Measurements from ENCODE around the gene ALG14.
A peak's percentile ranks its signal among the peaks of the same experiment; 100 is the strongest.
"Not testable (repeated sequence)": the region's sequence is repeated elsewhere in the genome, so short reads cannot be mapped to it uniquely, and the experiment has no call there.

The ALG14 gene

DNA sequence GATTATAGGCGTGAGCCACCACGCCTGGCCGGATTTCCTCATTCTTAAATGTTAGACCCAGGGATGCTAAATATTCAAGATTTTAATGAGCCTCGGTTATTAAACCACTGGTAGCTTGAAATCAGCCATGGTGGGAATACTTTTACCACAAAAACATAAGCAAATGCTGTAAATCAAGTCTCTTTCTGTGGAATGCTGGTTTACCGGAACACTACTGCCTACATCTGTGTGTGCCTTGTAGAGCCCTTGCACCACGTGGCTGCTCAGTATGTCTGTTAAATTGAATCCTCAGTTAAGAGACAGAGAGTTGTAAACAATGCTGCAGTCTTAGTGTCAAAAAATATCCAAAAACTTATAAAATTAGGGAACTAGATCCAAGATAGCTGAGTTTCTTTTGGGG, 119.0 kb downstream of the ALG14 start:
- DNase-seq (ENCODE audit: low spot score), result no peak

- DNase-seq (ENCODE audit: low spot score), result no peak
Measured at GRCh38 chr1:94953107-94953506, 119.6 kb downstream of the ALG14 start.

GRCh38 chr1:94952539-94952938, 120.2 kb downstream of the ALG14 start:
- no peak for DNase-seq (ENCODE audit: low spot score)

GRCh38 chr1:94951509-94952208, 121.1 kb downstream of the ALG14 start:
- no peak for DNase-seq (ENCODE audit: low spot score)

DNA sequence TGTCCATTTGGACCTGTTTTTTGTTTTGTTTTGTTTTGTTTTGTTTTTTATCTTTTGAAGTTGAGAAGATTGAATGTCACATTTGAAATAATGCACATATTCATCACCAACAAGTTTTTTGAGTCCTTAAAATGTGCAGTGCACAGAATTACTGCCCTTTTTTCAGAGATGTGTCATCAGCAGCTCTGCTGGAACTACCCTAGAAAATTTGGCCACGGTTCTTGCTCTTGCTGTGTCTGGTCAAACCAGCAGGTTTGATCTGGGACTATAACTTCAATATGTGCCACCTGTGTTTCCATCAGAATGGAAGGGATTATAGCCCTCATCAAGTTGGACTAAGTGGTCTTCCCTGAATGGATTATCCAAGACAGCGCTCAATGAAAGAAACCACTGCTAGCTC, 121.7 kb downstream of the ALG14 start:
- DNase-seq (ENCODE audit: low spot score), result peak; percentile 54

DNA sequence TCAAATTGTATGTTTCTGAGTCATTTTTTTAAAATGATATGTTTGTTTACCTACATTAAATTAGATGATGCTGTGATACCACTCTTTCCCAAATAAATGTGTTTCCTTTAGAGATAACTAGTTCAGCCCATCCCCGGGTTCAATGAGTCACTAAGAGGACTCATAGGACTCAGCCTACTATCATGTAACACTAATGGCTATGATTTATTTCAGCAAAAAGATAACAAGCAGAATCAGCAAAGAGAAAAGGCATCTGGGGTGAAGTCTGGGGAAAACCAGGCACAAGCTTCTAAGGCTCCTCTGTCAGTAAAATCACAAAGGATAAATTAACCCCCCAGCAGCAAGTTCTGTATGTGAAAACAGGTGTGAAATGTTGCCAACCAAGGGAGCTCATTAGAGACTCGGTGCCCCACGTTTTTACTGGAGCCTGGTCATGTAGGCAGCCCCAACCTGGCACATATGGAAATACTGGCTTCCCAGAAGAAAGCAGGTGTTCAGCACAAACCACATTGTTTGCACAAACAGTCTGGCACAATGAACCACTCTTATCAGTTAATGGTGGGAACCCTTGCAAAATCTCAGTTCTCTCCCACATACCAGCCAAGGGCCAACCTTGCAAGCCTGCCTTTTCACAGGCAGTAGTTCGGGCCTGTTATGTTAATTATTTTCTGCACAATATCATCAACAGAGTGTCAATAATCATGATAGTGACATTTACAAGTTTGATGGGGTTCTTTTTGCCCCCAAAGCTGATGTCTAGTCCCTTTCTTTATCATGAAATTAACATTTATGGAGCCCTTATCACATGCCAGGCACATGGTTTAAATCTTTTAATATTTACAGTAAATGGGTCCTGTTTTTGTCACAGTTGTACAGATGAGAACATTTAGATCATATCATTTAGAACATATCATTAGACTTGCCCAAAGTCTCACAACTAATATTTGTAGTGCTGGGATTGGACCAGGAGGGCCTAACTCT, 122.8 kb downstream of the ALG14 start:
- DNase-seq (ENCODE audit: low spot score), result no peak

- no peak for DNase-seq (ENCODE audit: low spot score)
Measured at GRCh38 chr1:94947437-94947836, 125.3 kb downstream of the ALG14 start.

DNA sequence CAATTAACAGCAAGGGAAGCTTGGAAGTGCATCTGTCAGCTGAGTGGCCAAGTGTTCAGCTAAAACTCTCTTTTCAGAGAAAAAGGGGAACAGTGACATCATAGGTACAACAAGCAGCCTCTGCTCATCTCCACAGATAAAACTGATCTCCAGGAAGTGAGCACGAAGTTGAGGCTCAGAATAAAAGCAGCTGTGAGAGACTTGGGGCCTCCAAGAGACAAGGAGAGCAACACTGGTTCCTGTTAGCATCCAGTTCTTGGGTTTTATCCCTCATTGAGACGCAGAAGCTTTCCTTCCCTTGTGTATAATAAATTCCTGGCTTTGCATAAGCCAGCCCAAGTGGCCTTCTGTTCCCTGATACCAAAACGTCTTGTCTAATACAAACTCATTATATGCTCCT, 125.9 kb downstream of the ALG14 start:
- no peak for DNase-seq (ENCODE audit: low spot score)

- DNase-seq (ENCODE audit: low spot score), result no peak
Measured at GRCh38 chr1:94942171-94943128, 130.3 kb downstream of the ALG14 start.

- not testable (repeated sequence) for DNase-seq (ENCODE audit: low spot score)
Measured at GRCh38 chr1:94941480-94941879, 131.3 kb downstream of the ALG14 start.

GRCh38 chr1:94940738-94941137, 132.0 kb downstream of the ALG14 start:
- DNase-seq (ENCODE audit: low spot score), result no peak

DNA sequence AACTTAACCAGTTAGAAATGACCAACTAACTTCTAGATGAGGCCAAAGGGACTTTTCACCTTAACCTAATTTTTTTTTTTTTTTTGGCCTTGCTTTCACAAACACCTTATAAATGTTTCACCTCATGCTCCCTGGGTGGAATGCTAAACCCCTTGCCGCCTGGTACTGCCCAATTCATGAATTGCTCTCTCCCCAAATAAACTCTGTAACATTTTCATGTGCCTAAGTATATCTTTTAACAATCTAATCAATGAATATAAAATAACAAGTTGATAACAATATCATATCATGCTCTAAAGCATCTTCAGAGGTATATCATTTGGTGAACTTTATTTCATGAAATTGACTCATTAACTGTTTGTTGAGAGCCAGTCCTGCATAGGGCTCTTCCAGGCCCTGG, 134.9 kb downstream of the ALG14 start:
- DNase-seq (ENCODE audit: low spot score), result no peak

DNA sequence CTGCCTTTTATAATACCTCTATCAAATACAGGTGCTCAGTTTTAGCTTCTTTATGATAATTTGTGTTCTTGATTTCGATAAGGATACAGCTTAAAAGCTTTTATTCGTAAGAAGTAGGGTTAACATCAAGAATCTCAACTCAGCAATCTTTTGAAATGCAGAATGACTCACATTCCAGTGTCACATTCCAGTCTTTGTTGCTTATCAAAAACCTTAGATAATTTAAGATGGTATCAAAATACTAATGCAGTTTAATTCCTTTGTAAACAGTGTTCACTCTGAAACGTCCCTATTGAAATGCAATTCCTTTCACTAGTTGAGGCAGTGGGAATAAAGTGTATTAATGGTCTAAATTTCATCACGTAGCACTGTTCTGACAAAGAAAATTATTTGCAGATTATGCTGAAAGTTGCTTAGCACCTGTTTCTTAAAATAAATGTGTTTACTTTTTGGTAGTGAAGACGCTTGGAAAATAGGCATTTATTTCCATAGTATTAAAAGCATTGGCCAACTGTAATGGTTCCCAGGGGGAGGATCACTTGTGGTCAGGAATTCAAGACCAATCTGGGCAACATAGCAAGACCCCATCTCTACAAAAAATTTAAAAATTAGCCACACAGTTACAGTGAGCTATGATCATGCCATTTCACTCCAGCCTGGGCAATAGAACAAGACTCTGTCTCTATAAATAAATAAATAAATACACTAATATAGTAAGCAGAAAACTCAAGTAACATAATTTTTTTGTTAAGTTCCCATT, 135.7 kb downstream of the ALG14 start:
- no peak for DNase-seq (ENCODE audit: low spot score)

- no peak for DNase-seq (ENCODE audit: low spot score)
Measured at GRCh38 chr1:94935476-94935875, 137.3 kb downstream of the ALG14 start.

DNA sequence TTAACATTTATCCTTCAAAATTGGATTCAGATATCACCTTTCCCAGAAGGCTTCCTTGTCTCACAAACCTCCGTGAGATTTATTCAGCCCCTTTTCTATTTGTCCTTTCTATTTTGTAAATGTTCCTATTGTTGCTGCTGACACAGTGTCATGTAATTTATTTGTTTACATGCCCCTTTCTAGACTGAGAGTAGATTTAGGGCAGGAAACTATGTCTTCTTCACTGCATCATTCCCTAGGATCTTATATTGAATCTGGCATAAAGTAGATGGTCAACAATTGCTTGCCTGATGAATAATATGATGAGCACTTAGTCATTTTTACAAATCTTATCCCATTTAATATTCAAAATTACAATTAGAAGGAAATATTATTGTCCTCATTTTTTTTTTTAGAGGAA, 137.7 kb downstream of the ALG14 start:
- DNase-seq (ENCODE audit: low spot score), result no peak

- no peak for DNase-seq (ENCODE audit: low spot score)
Measured at GRCh38 chr1:94934551-94934950, 138.2 kb downstream of the ALG14 start.

DNA sequence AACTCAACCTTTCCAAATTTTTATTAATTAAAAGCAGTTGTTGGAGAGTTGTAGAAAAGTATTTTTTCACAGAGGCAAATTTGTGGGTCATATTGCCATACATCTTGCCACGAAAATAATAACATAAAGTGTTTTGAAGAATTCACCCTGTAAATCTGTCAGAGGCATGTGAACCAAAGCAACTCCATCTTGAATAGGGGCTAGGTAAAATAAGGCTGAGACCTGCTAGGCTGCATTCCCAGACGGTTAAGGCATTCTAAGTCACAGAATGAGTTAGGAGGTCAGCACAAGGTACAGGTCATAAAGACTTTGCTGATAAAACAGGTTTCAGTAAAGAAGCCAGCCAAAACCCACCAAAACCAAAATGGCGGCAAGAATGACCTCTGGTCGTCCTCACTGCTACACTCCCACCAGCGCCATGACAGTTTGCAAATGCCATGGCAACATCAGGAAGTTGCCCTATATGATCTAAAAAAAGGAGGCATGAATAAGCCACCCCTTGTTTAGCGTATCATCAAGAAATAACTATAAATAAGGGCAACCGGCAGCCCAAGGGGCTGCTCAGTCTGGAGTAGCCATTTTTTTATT, 141.4 kb downstream of the ALG14 start:
- no peak for DNase-seq (ENCODE audit: low spot score)

DNA sequence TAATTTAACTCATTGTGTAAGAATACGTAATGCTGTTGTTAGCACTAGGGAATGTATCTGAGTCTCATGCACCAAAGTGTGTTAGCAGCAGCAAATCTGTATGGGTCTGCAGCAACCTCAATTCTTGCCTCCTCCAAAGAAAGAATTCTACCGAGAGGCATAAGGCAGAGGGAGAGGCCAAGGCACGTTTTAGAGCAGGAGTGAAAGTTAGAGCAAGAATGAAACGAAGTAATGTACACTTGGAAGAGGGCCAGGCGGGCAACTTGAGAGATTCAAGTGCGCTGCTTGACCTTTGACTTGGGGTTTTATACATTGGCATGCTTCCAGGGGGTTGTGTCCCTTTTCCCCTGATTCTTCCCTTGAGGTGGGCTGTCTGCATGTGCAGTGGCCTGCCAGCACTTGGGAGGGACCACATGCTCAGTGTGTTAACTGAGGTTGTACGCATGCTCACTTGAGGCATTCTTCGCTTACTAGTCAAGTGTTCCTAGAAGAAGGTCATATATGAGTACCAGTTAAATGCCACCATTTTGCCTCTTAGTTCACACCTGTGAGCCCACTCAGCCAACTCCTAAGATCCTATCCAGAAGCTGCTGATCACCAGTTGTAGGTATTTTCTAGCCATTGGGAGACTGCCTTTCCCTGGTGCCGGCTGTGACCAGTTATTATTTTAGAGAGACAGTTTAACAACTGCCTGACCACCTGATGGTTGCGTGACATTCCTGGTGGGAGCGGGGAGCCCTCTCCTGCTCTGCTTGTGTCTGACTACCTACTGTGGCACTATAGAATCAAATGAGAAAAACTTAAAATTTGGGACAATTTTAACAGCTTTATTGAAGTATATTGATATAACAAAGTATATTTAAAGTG, 143.2 kb downstream of the ALG14 start:
- DNase-seq (ENCODE audit: low spot score), result no peak

DNA sequence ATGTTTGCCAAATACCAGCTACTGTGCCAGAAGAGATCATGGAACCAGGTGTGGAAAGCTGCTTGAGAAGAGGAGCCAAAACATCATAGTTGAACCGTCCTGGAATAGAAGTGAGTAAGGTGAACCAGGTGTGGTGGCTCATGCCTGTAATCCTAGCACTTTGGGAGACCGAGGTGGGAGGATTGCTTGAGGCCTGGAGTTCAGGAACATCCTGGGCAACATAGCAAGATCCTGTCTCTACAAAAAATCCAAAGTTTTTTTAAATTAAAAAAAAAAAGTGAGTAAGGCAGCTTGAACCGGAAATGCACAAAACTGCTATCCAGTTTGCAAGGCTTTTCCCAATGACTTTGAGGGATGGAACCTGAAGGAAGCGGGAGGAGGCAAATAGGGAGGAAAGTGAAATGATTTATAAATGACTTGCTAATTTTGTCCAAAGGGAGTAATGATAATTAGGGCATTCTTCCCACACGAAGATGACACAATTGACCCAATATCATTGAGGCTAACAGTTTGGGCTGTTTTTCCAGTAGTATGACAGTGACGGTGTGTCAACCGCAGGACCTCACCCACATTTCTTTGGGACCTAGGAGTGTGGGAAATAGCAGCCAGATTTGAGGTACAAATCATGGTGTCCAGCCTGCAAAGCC, 144.3 kb downstream of the ALG14 start:
- DNase-seq (ENCODE audit: low spot score), result no peak
